ENCODE data around the gene ZNF474.

The ZNF474 gene

DNA sequence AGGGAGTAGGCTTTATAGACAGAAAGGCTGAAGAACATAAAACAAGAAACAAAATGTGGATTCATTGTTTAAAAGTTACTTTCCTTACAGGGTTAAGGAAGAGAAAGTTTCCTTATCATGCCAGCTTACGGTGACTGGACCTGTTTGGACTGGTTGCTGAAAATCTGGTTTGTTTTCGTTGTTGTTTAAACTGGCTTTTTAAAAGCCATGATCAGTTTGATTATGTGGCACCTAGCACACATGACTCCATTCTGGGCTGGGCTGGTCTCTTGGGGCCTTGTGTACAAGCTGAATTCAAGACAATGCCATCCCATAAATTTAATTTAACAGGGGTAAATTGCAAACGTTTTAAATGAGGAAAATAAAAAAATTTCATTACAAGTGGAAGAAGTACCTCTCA is 18.4 kb upstream of the ZNF474 start:
- Histone ChIP-seq H3K4me1 (ENCODE audit: insufficient read depth, poor library complexity, severe bottlenecking) (no peaks in the 10 kb centered on the region), H3K4me3 (ENCODE audit: severe bottlenecking) (no peak overlapping the region), H3K9me3 (ENCODE audit: severe bottlenecking) (no peaks in the 10 kb centered on the region), H3K36me3 (ENCODE audit: low read depth) (no peaks in the 10 kb centered on the region), H3K27me3 (ENCODE audit: insufficient read depth, poor library complexity, severe bottlenecking) (no peaks in the 10 kb centered on the region), H3K27ac (ENCODE audit: poor library complexity, severe bottlenecking) (no peak overlapping the region)
- no peak for ATAC-seq (ENCODE audit: low read depth)
- TF ChIP-seq, protein P1, sequence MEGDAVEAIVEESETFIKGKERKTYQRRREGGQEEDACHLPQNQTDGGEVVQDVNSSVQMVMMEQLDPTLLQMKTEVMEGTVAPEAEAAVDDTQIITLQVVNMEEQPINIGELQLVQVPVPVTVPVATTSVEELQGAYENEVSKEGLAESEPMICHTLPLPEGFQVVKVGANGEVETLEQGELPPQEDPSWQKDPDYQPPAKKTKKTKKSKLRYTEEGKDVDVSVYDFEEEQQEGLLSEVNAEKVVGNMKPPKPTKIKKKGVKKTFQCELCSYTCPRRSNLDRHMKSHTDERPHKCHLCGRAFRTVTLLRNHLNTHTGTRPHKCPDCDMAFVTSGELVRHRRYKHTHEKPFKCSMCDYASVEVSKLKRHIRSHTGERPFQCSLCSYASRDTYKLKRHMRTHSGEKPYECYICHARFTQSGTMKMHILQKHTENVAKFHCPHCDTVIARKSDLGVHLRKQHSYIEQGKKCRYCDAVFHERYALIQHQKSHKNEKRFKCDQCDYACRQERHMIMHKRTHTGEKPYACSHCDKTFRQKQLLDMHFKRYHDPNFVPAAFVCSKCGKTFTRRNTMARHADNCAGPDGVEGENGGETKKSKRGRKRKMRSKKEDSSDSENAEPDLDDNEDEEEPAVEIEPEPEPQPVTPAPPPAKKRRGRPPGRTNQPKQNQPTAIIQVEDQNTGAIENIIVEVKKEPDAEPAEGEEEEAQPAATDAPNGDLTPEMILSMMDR (IDR thresholded peaks at IDR 0.05; ENCODE audit: poor library complexity, severe bottlenecking) = no peak
- DNase-seq (ENCODE audit: low spot score) = no peak

DNA sequence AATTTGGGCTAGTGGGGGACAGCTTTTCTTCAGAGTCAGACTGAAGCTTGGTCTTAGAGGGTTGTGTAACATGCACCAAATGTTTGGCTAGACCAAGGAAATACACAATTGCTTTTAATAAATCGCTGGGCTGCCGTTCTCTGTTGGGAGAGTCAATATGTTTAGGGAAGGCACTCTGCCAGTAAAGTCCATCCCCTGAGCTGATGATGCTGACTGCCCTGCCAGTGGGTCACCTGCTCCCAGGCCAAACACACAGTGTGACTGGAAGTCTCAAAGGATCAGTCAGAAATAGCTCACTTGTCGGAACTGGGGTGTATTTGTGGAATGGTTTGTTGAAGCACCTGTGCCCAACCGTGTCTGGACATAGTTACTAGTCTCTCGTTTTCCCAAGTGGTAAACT is 17.9 kb upstream of the ZNF474 start:
- Histone ChIP-seq H3K4me1 (ENCODE audit: insufficient read depth, poor library complexity, severe bottlenecking) (no peaks in the 10 kb centered on the region), H3K36me3 (ENCODE audit: low read depth) (no peaks in the 10 kb centered on the region), H3K9me3 (ENCODE audit: severe bottlenecking) (no peaks in the 10 kb centered on the region), H3K4me3 (ENCODE audit: severe bottlenecking) (no peak overlapping the region), H3K27me3 (ENCODE audit: insufficient read depth, poor library complexity, severe bottlenecking) (no peaks in the 10 kb centered on the region), H3K27ac (ENCODE audit: poor library complexity, severe bottlenecking) (no peak overlapping the region)
- TF ChIP-seq, protein P1 (IDR thresholded peaks at IDR 0.05; ENCODE audit: poor library complexity, severe bottlenecking) = no peak
- no peak for ATAC-seq (ENCODE audit: low read depth)
- DNase-seq (ENCODE audit: low spot score) = no peak

DNA sequence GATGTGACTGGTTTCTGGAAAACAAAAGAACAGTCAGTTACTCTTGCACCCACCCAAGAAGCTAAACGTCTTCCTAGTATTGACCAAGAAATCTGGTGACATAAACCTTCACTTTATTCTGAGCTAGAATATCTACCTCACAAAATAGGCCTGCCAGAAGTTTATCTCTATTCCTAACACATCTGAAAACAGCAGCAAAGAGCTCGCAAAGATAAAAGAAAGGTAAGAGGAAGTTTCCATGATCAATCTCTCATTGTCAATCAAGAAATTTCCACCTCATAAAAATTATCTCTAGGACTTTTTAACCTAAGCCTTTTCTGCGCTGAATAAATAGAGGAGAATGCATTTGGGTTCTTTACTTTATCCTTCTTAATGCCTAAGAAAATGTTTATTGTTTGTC is 17.3 kb upstream of the ZNF474 start:
- TF ChIP-seq, protein P1 (IDR thresholded peaks at IDR 0.05; ENCODE audit: poor library complexity, severe bottlenecking) = no peak
- ATAC-seq (ENCODE audit: low read depth) (no peak), DNase-seq (ENCODE audit: low spot score) (no peak)
- no peak overlapping the region for H3K4me3 ChIP-seq (ENCODE audit: severe bottlenecking)
- no peaks in the 10 kb centered on the region for H3K9me3 ChIP-seq (ENCODE audit: severe bottlenecking)
- no peaks in the 10 kb centered on the region for H3K27me3 ChIP-seq (ENCODE audit: insufficient read depth, poor library complexity, severe bottlenecking)
- H3K27ac ChIP-seq (ENCODE audit: poor library complexity, severe bottlenecking) = no peak overlapping the region
- H3K36me3 ChIP-seq (ENCODE audit: low read depth) = no peaks in the 10 kb centered on the region
- H3K4me1 ChIP-seq (ENCODE audit: insufficient read depth, poor library complexity, severe bottlenecking) = no peaks in the 10 kb centered on the region

DNA sequence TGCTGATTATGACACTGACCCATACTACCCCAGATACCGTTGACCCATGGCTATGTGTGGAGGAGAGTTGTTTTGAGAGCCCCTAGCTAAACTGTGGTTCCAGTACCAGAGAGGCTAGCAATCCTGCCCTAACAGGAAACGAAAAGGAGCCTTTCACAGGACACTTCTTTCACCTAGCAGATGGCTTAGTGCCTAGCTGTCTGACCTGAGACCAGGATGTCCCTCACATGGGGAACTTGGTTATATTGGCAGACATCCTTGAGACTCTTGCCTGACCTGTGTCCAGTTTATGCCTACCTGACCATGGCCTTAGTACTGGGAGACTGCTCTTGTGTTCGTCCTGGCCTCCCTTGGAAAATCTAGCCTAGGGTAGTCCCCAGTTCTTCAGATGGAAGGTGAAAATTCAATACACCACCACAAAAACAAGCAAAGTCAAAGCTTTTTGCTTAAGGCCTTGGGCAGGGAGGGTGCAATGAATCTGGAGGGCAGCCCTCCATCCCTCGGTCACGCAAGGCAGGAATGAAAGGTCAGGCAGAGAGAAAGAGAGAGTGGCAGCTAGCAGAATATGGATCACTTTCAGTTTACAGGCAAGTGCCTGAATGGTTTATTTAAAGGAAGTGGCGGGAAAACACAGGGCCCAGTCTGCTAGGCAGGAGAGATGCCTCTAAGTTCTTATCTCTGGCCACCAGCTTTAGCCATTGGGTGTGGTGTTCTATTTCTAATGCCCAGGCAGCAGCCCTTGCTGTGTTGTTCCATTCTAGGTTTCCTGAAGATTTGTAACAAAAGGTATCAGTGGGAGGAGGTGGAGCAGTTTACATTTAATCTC is 16.4 kb upstream of the ZNF474 start:
- H3K36me3 ChIP-seq (ENCODE audit: low read depth) = no peaks in the 10 kb centered on the region
- no peaks in the 10 kb centered on the region for H3K27me3 ChIP-seq (ENCODE audit: insufficient read depth, poor library complexity, severe bottlenecking)
- no peaks in the 10 kb centered on the region for H3K9me3 ChIP-seq (ENCODE audit: severe bottlenecking)
- DNase-seq (ENCODE audit: low spot score) (no peak), ATAC-seq (ENCODE audit: low read depth) (no peak)
- TF ChIP-seq, protein P1 (IDR thresholded peaks at IDR 0.05; ENCODE audit: poor library complexity, severe bottlenecking) = no peak
- H3K4me3 ChIP-seq (ENCODE audit: severe bottlenecking) = no peak overlapping the region
- no peaks in the 10 kb centered on the region for H3K4me1 ChIP-seq (ENCODE audit: insufficient read depth, poor library complexity, severe bottlenecking)
- no peak overlapping the region for H3K27ac ChIP-seq (ENCODE audit: poor library complexity, severe bottlenecking)

DNA sequence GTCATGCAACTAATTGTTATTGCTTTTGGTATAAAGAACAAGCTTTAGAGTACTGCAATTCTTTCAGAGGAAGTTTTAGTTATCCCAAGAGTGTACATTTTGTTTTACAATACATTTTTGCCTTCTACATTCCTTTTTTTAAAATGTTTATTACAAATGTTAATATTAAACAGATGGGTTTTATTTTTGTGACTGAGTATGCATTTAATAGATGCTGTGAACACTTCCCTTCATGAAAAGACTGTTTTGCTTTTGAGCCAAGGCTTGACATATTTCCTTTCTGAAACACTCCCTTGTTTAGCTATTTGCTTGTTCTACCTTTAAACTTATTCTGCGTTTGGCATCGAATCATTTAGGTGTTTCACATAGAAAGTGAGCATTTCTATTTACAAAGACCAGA is 14.8 kb upstream of the ZNF474 start:
- Histone ChIP-seq H3K9me3 (ENCODE audit: severe bottlenecking) (no peaks in the 10 kb centered on the region), H3K4me3 (ENCODE audit: severe bottlenecking) (no peak overlapping the region), H3K27ac (ENCODE audit: poor library complexity, severe bottlenecking) (no peak overlapping the region), H3K4me1 (ENCODE audit: insufficient read depth, poor library complexity, severe bottlenecking) (no peaks in the 10 kb centered on the region), H3K27me3 (ENCODE audit: insufficient read depth, poor library complexity, severe bottlenecking) (no peaks in the 10 kb centered on the region), H3K36me3 (ENCODE audit: low read depth) (no peaks in the 10 kb centered on the region)
- no peak for DNase-seq (ENCODE audit: low spot score)
- TF ChIP-seq, protein P1 (IDR thresholded peaks at IDR 0.05; ENCODE audit: poor library complexity, severe bottlenecking) = no peak
- no peak for ATAC-seq (ENCODE audit: low read depth)
